Cardiac fibroblast (primary cell): ENCODE results near the gene TSPAN9.

Experiments used
- DNase-seq, 2 donors: peaks; one replicate each; pipeline versions ENCODE4 v3.0.0 to v3.0.0-alpha.2; 2010; ENCODE audit warnings: low read depth in 2 of 2
- H3K4me3 ChIP-seq, 2 donors: replicated peaks in 1 of 2; 1 replicate in 1 of 2; 2 replicates in 1 of 2; pipeline ENCODE4 v1.5.1; 2011; ENCODE audit warnings: low read depth in 2 of 2, low read length in 2 of 2, mild to moderate bottlenecking in 2 of 2, moderate library complexity in 1 of 2
- TF ChIP-seq, protein P1 (sequence below): IDR thresholded peaks from one replicate; pipeline ENCODE4 v1.5.1; 2011; ENCODE audit warnings: low read depth, mild to moderate bottlenecking, low read length, inconsistent platforms

The TSPAN9 gene

DNA sequence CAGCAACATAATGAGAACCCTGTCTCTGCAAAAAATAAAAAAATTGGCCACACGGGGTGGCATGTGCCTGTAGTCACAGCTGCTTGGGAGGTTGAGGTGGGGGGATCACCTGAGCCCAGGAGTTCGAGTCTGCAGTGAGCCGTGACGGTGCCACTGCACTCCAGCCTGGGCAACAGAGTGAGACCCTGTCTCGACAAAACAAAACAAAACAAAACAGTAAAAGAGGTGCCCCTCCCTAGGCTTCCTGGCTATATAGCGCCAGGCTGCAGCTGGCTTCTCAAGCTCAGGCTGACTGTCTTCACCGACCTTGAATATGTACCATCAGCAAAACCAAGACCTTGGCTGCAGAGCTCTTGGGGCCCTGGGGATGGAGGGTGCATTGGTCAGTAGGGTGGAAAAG is 29.4 kb downstream of the TSPAN9 start:
- TF ChIP-seq, protein P1, sequence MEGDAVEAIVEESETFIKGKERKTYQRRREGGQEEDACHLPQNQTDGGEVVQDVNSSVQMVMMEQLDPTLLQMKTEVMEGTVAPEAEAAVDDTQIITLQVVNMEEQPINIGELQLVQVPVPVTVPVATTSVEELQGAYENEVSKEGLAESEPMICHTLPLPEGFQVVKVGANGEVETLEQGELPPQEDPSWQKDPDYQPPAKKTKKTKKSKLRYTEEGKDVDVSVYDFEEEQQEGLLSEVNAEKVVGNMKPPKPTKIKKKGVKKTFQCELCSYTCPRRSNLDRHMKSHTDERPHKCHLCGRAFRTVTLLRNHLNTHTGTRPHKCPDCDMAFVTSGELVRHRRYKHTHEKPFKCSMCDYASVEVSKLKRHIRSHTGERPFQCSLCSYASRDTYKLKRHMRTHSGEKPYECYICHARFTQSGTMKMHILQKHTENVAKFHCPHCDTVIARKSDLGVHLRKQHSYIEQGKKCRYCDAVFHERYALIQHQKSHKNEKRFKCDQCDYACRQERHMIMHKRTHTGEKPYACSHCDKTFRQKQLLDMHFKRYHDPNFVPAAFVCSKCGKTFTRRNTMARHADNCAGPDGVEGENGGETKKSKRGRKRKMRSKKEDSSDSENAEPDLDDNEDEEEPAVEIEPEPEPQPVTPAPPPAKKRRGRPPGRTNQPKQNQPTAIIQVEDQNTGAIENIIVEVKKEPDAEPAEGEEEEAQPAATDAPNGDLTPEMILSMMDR = no peak
- DNase-seq = no peak

DNA sequence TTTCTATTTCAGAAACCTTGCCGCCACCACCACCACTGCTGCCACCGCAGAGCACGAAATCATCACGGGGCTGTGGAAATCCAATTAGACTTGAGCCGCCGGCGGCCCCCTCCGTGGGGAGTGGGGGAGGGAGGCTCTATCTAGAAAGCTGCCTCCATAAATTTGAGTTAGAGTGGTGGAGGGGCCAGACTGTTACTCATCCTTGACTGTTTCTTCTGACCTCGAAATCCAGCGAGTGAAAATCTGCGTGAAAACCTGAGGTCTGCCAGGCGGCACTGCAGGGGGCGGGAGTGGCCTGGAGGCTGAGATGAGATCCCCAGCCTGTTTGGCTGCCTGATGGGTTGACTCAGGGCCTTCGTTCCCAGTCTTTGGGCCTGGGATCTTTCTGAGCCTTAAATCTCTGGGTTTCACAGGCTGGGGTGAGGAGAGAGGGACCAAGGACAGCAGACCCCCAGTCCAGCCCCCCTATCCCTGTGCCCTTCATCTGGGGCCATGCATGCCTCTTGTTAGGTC is 29.9 kb downstream of the TSPAN9 start:
- no peak overlapping the region for H3K4me3 ChIP-seq
- TF ChIP-seq, protein P1 = no peak
- peak; percentile 47 to 66 for DNase-seq

More for the DNA sequence above, 29.4 kb downstream of the TSPAN9 start:
- no peak overlapping the region for H3K4me3 ChIP-seq

DNA sequence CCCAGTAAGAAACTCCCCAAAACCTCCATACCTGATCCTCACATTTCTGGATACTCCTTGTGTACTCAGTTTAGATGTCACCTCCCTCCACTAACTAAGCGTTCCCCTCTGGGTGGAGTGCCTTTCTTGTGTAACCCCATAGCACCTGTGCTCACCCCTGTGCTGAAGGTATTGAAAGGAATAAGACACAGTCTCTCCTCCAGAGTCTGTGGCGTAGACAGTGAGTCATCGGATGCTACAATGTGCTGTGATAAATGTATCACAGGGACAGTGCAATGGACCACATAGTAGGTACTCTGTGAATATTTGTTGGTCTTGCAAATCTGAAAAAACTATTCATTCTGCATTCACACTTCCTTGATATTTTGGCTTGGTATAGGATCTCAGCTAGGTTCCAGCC is 30.8 kb downstream of the TSPAN9 start:
- no peak for DNase-seq
- TF ChIP-seq, protein P1 = no peak
- H3K4me3 ChIP-seq = no peak overlapping the region

DNA sequence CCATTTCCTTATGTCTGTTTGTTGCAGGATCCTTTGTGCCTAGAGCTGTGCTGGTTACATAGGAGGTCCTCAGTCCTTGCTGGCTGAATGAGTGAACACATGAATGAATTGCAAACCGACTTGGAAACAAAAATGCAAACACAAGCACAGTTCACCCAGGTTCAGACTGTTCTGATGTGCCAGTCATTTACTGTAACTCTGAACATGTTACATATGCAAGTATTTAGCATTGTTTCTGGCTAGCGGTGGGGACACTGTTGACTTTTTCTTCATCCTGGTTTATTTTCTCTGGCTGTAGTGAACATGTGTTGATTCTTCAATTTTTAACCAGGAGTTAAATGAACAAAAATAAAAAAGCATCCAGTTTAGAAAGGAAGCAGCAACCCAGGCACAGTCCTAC is 33.4 kb downstream of the TSPAN9 start:
- no peak for DNase-seq
- TF ChIP-seq, protein P1 = no peak

DNA sequence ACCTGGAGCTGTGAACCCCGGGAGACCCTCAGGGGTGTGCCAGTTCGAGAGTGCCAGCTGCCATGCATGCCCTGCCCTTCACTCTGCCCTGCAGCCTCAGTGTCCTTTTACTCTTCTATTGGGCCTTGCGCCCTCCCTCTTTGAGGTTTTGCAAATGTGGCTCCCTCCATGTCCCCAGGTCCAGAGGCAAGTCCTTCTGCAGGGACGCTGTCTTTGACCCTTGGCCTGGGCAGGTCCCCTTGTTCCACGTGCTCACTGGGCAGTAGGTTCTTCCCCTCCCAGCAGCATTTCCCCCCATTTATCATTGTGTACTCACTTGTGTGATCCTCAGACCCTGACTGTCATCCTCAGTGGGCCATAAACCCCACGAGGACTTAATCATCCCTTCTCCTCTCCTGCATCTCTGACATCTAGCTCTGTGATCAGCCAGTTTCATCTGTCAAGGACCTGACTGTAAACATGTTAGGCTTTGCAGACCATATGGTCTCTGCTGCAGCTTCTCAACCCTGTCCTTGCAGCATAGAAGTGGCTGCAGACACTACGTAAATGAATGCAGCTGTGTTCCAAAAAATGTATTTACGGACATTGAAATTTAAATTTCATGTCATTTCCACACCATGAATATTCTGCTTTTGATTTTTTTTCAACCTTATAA is 36.6 kb downstream of the TSPAN9 start:
- no peak for DNase-seq
- H3K4me3 ChIP-seq = no peak overlapping the region
- TF ChIP-seq, protein P1 = no peak

More for the DNA sequence above, 33.4 kb downstream of the TSPAN9 start:
- H3K4me3 ChIP-seq = no peak overlapping the region

DNA sequence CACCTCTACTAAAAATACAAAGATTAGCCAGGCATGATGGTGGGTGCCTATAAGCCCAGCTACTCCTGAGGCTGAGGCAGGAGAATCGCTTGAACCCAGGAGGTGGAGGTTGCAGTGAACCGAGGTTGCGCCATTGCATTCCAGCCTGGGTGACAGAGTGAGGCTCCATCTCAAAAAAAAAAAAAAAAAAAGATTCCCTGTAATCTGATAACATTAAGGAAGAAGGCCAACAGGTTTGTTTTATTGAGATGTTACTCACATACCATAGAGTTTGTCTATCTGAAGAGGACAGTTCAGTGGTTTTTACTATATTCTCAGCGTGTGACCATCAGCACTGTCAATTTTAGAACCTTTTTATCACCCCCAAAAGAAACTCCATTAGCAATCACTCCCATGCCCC is 37.5 kb downstream of the TSPAN9 start:
- no peak overlapping the region for H3K4me3 ChIP-seq
- no peak for DNase-seq
- TF ChIP-seq, protein P1 = no peak

DNA sequence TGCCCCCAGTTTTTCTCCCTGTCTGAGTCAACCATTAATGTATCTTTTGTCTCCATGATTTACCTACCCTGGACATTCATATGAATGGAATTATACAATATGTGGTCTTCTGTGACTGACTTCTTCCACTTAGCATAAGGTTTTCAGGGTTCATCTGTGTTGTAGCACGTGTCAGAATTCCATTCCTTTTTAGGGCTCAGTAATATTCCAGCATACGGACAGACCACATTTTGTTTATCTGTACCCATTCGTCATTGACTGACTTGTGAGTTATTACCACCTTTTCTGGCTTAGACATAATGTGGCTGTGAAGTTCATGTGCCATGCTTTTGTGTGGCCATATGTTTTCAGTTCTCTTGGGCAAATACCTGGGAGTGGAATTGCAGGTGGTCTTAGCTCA is 37.9 kb downstream of the TSPAN9 start:
- H3K4me3 ChIP-seq = no peak overlapping the region
- DNase-seq = no peak
- TF ChIP-seq, protein P1 = no peak
